ENCODE measurements around the gene MDM4.

- TF ChIP-seq EZH2 (IDR thresholded peaks at IDR 0.05; ENCODE audit: borderline replicate concordance, insufficient read depth, low read depth, low read length, poor library complexity, severe bottlenecking) (no peak), CTCF (IDR thresholded peaks at IDR 0.05) (no peak)
Measured at GRCh38 chr1:204529371-204529895, 13.2 kb downstream of the MDM4 start.
